Measurements from ENCODE around the gene POTEF.
"Not testable (repeated sequence)": the region's sequence is repeated elsewhere in the genome, so short reads cannot be mapped to it uniquely, and the experiment has no call there.

The POTEF gene

DNA sequence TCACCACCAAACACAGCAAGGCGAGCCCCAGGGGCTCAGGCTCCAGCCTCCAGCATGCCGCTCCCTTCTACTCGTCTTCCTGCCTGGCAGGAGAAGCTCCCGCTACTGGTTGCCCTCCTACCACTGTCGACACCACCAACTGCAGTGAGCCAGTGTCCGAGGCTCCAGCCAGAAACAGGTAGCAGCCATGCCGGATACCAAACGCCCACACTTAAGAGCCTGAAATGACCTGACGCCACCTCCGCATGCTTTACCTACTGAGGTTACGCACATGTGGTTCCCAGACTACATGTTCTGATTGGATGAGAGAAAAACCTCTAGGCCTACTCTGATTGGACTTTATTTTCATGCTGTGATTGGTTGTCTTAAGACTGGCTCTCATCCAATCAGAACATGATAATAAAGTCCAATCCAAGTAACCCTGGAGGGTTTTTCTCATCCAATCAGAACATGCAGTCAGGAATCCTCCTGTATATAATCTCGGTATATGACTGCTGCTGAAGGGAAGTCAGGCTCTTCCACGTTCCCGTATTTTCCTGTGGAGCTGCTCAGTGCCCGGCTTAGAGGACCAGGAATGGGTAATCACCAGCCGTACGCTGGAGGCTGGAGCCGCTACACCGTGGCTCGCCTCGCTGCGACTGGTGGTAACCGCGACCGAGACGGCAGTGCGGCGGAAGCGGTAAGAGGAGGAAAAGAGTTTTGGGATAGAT, at the start of gene POTEF:
POTEF (minus strand) TSS at position 103 of the 710 bp plus-strand sequence. CDS start 8,707 bp downstream, outside the sequence.
- not testable (repeated sequence) for DNase-seq (ENCODE audit: low spot score)

DNA sequence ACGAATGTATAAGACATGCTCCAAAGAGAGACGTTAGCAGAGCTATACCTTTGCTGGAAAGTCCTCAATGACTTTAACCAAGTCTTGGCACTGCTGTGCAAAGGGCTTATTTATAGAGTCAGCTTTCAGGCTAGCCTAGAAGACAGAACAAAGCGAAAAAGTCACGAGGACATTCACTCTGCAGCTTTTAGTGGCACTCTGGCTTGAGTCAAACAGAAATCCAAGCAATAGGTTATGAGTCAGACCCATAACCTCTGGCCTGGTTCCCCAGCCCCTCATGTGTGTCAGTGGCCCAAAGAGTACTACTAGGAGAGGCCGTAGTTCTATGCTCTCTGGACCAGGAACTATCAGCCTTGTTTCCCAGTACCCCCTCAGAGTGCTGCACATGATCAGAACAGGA, 45.8 kb upstream of the POTEF start:
- DNase-seq (ENCODE audit: low spot score), result not testable (repeated sequence)

DNA sequence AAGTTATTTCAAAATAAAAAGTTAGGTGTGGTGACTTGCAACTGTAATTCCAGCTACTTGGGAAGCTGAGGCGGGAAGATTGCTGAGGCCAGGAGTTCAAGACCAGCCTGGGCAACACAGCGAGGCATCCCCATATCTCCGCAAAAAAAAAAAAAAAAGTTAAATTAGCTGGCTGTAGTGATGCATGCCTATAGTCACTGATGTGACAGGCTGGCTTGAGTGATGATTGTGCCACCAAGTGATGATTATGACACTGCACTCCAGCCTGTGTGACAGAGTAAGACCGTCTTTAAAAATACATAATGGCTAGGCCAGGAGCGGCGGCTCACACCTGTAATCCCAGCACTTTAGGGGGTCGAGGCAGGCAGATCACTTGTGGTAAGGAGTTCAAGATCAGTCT, 40.9 kb upstream of the POTEF start:
- DNase-seq (ENCODE audit: low spot score), result no peak

DNA sequence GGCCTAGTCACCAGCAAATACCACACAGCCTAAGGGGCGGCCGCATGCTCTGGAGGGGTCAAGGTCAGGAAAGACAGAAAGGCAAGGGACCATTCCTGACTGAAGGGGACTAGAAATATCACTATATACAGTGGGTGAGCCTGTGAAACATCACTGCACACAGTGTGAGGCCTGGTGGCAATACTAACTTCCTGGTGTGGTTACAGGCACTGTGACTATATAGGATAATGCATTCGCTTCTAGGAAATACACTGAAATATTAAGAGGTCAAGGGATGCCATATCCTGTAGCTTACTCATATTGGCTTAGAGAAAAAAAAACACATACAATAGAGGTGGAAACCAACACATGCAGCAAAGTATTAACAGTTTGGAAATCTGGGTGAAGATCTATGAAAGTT, 40.1 kb upstream of the POTEF start:
- DNase-seq (ENCODE audit: low spot score), result not testable (repeated sequence)

DNA sequence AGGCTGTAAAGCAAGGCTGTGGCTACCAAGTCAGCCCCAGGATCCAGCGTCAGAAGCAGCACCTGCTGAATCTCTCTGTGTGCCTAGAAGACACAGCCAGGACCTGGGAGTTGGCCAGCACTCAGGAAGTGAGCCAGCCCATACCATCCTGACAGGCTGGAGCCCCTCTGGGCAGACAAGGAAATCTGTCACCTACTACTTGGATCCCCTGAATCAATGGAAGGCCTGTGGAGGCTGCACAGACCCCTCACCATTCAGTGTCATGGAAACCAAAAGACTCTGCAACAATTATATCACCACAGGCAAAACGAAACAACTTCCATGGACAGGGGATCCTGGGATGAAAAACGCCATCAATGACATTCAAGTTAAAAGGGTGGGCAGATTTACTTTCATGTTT, 37.6 kb upstream of the POTEF start:
- DNase-seq (ENCODE audit: low spot score), result not testable (repeated sequence)

DNA sequence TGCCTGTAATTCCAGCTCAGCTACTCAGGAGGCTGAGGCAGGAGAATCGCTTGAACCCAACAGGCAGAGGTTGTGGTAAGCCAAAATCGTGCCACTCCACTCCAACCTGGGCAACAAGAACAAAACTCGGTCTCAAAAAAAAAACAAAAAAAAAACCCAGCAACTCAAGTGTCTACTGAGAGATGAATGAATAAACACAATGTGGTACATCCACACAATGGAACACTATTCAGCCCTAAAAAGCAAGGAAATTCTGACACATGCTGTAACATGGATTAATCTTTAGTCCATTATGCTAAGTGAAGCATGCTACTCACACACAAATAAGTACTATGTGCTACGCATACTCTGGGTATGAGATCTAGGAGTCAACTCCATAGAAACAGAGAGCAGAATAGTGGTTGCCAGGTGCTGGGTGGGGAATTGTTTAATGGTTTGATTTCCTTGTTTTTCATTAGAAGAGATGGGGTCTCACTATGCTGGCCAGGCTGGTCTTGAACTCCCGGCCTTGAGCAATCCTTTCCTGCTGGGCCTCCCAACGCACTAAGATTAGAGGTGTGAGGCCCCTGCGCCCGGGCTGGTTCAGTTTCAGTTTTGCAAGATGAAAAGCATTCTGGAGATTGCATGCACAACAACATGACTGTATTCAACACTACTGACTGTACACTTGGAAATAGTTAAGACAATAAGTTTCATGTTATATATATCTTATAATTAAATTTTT, 36.4 kb upstream of the POTEF start:
- no peak for DNase-seq (ENCODE audit: low spot score)

DNA sequence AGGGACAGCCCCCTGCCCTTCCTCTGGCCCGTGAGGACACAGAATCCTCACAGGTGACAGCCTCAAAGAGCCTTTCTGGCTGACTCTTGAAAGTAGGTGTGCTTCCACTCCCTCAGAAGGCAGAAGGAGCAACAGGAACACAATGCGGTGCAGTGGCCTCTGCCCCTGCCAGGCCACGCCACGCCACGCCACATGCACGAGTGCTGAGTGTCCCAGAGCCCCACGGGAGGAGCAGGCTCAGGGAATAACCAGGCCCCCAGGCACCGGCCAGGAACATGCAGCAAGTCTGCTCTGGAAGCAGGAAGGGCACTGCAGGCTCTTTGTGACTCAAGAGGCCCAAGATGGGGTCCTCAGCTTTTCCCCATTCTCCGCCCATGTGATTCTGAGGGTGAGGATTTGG, 33.9 kb upstream of the POTEF start:
- DNase-seq (ENCODE audit: low spot score), result no peak

DNA sequence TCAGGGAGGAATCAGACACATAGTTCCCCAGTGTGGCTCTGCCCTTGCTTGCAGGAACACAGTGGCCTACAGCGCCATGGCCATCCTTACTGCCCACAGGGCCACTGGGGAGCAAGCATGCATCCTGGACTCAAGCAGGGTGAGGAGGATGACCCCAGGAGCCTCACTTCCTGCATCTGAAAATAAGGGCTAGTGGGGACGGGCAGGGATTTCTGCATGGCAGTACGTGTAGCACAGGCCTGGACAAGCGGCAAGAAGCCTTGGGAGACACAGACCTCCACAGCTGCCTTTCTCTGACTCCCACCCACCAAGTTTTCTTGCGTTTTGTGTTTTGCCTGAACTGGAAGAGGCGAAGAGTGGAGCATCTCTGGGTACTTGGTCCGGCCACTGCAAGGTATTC, 33.5 kb upstream of the POTEF start:
- not testable (repeated sequence) for DNase-seq (ENCODE audit: low spot score)

DNA sequence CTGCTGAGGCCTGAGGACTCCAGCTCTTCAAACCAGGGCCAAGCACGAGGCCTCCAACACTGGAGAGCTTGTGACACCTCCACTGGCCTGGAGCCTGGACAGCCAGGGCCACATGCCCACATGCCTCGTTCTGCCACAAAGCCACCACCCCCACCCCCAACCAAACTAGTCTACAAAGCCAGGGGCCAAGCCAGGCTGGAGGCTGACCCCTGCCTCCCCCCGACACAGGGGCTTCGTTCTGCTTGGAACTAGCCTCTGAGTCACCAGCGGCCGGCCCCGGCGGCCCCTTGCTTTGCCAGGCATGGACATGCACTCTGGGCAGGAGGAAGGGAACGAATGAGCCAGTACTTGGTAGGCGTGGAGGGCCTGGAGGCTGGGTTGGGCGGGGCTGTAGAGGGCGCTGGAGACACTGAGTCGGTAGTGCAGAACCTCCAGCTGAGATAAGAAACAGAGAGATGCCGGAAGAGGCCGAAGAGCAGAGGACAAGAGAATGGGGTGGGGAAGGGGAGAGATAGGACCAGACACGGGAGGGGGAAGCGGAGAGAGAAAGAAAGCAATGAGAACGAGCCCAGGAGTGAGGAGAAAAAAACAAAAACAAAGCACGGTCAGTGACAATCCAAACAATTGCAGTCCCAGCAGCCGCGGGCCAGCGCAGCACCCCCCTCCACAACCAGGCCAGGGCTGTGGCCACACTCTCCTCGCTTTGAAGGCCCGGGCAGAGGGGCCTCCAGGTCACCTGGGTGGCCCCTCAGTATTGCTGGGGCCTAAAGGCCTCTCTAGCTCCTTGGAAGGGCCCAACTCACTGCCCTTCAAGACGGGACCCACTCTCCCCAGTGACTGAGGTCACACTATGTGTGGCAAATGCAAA, 32.0 kb upstream of the POTEF start:
- DNase-seq (ENCODE audit: low spot score), result not testable (repeated sequence)

DNA sequence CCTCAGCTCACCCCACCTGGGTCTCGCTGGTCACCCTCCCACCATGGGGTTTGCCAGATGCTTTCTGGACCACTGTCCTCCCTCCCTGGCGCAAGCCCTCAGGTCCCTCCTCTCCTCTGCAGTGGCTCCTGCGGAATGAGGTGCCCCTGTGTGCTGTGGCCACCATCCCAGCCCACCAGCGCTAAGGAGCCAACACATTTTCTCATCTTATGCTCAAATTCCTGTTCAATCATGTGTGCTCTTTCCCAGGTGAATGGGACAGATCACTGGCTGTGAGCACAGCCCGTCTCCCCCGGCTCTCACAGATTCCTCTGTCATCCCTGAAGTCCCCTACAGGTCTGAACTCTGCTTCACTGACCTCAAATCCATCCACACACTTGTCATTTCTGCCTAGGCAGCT, 31.1 kb upstream of the POTEF start:
- no peak for DNase-seq (ENCODE audit: low spot score)

DNA sequence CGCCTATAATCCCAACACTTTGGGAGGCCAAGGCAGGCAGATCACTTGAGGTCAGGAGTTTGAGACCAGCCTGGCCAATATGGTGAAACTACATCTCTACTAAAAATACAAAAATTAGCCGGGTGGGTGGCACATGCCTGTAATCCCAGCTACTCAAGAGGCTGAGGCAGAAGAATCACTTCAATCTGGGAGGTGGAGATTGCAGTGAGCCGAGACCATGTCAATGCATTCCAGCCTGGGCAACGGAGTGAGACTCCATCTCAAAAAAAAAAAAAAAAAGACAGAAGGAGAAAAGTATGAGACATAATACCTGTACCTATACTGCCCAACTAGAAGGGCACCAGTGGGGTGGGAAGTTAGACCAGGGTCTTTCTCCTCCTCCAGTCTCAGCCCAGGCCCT, 30.4 kb upstream of the POTEF start:
- DNase-seq (ENCODE audit: low spot score), result not testable (repeated sequence)

DNA sequence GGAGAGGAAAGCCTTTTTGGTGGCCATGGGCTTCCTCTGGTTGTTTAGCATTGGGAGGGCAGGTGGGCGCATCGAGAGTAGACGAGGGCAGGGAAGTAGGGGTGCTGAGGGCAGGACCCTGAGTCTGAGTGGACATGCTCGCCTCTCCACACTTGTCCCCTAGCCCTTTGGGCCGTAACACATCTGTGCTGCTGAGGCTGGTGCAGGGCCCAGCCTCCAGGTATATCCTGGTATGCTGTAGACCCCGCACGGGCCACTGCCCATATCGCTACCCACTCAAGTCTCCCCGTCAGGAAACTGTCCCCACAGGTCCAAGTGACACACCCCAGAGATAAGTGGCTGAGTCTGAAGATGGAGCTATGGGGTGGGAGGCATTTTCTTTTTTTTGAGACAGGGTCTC, 29.6 kb upstream of the POTEF start:
- DNase-seq (ENCODE audit: low spot score), result no peak

DNA sequence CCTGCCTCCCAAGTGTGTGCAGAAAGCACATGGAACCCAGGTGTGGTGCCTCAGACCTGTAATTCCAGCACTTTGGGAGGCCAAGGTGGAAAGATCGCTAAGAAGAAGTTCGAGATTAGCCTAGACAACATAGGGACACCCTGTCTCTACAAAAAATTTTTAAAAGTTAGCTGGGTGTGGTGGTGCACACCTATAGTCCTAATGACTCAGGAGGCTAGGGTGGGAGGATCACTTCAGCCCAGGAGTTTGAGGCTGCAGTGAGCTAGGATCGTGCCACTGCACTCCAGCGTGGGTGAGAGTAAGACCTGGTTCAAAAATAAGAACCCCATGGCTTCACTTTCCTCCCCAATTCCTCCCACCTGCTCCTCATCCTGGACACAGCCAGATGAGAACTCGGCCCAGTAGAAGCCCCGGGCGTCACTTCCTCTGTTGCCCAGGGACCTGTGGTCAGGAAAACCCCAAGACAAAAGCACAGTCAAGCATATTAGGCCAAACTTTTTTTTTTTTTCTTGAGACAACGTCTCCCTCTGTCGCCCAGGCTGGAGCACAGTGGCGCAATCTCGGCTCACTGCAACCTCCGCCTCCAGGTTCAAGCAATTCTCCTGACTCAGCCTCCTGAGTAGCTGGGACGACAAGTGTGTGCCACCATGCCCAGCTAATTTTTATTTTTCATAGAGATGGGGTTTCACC, 28.9 kb upstream of the POTEF start:
- not testable (repeated sequence) for DNase-seq (ENCODE audit: low spot score)

DNA sequence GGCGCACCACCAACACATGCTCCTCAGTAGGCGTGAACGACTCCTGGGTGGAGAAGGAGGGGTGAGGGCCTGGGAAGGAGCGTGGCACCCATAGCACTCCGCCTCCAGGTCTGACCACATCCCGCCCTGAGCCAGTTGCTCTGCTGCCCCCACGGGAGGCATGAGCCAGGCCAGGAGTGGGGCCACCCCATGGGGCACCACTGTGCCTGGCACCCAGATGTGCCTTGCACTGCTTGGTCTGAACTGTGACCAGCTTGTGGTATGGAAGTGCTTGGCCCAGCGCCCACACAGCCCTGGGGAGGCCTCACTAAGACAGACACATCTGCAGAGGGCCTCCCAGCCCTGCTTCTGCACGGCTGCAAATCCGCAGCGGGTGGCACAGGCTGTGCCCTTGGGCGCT, 28.3 kb upstream of the POTEF start:
- not testable (repeated sequence) for DNase-seq (ENCODE audit: low spot score)

DNA sequence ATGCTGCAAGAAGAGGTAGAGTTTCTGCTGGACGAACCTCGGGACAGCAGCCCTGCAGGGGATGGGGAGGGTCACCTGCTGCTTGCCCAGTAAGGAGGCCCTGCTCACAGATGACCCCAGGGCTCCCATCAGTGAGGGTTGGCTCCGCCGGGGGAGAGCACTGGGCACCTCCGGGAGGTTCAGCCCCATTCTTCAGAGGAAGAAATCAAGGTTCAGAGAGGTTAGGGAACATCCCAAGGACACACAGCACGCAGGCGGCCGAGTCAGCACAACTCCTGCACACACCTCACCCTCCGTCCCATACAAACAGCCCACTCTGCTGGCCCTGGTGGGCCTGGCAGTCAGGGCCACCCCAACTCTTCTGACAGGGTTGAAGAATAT, 27.6 kb upstream of the POTEF start:
- DNase-seq (ENCODE audit: low spot score), result no peak

DNA sequence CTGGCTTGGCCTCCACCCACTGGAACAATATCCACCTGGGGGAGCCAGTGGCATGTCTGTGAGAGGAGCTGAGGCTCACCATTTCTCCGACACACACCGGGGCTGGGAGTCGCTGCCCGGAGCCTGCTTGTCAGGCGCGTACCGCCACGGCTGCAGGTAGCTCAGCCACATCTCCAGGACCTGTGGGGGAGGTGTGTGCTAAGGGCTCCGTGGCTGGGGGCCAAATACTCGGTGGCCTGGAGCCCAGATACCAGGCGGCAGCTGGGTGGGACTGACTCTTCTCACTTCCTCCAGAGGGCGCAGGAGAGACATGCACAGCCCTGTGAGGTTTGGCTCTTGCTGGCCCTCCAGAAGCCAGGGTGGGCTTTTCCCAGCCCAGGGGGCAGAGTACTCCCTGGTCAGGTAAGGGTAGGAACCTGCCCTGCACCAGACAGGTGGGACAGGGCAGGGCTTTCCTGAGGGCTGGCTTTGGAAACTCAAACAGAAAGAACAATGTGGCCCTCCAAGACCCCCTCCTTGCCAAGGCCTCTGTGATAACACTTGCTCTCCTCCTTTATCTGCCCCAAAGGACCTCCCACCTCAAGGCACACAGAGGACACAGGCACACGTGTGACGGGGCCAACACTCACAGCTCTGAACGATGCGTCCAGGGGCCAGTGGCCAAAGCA, 27.1 kb upstream of the POTEF start:
- DNase-seq (ENCODE audit: low spot score), result not testable (repeated sequence)

DNA sequence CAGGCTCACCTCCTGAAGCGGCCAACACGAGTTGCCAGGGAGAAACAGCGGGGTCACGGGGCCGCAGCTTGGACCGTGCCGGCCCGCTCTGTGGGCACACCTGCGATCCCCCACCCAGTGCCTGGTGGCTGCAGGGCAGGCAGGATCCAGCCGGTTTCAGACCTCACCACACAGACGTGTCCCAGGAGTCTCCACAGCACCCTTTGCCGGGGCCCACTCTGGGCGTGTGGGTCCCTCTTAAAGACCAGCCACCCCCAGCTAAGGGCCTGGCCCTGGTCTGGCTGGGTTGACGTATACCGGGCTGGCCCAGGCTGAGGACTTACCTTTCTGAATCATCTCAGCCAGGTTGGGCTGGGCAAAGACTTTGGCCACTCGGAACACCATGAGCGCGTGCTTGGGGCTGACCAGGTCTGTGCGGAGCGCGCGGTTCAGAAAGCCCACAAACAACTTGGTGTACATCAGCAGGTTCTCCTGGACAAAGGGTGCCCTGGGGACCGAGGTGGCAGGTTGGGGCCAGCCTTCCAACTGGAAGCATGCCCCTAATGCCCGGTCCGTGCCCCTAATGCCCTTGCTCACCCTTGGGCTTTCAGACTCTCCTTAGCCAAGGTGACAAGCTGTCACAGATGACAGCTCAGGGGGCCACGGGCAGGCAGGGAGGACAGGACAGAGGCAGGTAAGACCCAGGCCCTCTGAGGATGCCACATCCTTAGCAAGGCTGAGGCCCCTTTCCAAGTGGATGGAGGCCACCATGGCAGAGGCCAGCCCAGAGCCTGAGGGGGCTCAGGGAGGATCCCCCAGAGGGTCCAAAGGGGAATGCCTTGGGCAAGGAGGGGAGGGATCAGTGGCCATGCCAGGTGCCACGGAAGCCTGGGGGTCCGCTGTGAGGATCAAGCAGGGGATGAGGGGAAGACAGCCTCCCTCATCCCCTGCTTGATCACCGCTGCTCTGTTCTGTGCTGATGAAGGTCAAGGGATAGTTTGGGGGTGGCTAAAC, 26.0 kb upstream of the POTEF start:
- no peak for DNase-seq (ENCODE audit: low spot score)

DNA sequence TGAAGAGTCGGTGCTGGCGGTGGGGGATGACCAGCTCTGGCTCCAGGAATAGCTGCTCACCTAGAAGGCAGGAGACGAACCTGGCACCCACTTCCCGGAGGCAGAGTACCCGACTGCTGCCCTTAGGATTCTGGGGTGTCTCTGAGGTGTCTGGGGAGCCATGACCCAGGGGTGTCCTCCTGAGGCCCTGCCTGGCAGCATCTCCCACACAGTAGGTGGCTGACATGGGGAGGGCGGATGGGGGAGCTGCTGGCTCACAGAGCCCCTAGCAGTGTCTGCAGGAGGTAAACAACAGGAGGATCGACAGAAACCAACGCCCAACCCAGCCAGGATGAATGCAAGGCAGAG, 25.4 kb upstream of the POTEF start:
- not testable (repeated sequence) for DNase-seq (ENCODE audit: low spot score)

DNA sequence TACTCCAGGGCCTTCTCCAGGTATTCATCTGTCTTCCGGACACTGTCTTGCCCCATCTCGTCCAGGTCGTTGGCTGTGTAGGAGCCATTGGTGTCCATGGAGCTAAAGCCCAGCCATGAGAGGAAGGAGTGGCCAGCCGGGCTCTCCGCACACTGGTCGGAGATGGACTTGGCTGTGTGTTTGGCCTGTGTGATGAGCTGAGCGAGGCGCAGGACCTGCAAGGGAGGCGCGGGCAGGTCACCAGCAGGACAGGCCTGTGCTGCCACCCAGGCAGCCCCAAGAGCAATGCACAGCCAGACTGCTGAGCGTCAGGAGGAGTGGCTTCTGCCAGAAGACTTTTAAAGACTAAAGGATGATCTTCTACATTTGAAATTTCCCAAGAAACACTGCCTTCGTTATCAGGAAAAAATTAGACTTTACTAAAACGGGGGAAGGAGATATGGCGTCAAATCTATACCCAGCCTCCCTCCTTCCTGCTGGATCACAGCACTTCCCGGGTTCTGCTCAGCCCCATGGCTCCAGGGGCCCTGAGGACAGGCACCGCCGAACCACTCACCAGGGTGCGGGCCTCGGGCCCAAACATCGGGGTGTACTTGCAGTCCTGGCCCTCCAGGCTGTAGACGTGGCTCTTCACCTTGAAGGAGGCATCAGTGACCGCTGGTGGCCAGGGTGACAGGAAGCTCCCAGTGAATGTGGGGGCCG, 24.9 kb upstream of the POTEF start:
- not testable (repeated sequence) for DNase-seq (ENCODE audit: low spot score)
